ENCODE results near the gene AP4M1.

DNA sequence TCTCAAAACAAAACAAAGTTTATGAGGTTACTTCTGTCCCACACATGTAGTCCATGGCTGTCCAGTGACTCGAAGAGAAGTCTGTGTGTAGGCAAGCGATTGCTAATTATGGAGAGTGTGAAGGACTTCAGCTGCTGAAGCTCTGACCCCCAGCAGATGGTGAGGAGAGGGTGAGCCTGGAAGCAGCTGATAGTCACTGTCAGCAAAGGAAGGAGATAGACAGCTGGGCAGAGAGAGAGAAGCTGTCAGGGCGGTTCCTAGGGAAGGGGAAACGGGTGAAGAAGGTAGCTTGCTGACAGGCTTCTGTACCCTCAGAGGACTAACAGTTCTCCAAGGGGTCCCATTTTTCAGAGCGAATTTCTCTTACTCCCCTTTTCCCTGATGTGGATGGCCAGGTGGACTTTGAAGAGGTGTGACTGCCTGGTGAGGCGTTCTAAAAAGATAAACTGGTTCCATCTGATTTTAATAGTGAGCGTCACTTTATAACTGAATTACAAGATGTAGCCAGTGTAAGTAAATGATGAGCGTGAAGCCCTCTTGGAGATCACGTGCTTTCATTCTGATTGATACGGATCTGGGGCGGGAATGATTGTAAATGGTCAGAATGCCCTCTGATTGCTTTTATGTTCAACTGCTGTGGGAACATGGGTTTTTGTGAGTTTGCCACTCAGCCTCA lies 39.8 kb upstream of the AP4M1 start:
- TF ChIP-seq, protein P1, sequence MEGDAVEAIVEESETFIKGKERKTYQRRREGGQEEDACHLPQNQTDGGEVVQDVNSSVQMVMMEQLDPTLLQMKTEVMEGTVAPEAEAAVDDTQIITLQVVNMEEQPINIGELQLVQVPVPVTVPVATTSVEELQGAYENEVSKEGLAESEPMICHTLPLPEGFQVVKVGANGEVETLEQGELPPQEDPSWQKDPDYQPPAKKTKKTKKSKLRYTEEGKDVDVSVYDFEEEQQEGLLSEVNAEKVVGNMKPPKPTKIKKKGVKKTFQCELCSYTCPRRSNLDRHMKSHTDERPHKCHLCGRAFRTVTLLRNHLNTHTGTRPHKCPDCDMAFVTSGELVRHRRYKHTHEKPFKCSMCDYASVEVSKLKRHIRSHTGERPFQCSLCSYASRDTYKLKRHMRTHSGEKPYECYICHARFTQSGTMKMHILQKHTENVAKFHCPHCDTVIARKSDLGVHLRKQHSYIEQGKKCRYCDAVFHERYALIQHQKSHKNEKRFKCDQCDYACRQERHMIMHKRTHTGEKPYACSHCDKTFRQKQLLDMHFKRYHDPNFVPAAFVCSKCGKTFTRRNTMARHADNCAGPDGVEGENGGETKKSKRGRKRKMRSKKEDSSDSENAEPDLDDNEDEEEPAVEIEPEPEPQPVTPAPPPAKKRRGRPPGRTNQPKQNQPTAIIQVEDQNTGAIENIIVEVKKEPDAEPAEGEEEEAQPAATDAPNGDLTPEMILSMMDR (IDR thresholded peaks at IDR 0.05; ENCODE audit: insufficient read depth, low read length, poor library complexity, severe bottlenecking) = no peak
- TF ChIP-seq EZH2phosphoT487 (conservative IDR thresholded peaks at IDR 0.05; ENCODE audit: low read length) = no peak

Measured in SU-DHL-6 (cell line).